ENCODE data around the gene GP9.

GRCh38 chr3:129046732-129047552 lies 13.6 kb upstream of the GP9 start:
- TF ChIP-seq POLR2A (IDR thresholded peaks at IDR 0.05) (no peak), POLR2AphosphoS5 (IDR thresholded peaks at IDR 0.05) (peak in 1 of 3 donors; percentile 14)

Data from spleen (tissue), 3 donors.